Measurements from ENCODE around the gene KRT76. TPM values are rescaled to one million over a fixed set of nuclear protein-coding genes. Genes with fewer than 3 reads are reported as not detected.

KRT76 gene
- total RNA-seq, 4 donors from 2014 or later, result 0.15 TPM; not detected in 3

- Histone ChIP-seq H3K4me3 (no peak overlapping the region), H3K36me3 (no peaks in the 10 kb centered on the region), H3K27ac (no peak overlapping the region), H3K9me3 (no peaks in the 10 kb centered on the region), H3K27me3 (peaks cover 12% of the 10 kb centered on the region), H3K4me1 (no peaks in the 10 kb centered on the region)
- WGBS, 2 donors (ENCODE audit: low coverage in 1 of 2), result 60% methylated on average over 1 of the region's 10 CpGs; no CpG with 5 or more reads in 1 of the 2 donors
- no peak for TF ChIP-seq POLR2AphosphoS5 (IDR thresholded peaks at IDR 0.05)
- no peak for TF ChIP-seq CTCF (IDR thresholded peaks at IDR 0.05)
- TF ChIP-seq EP300 (IDR thresholded peaks at IDR 0.05), result no peak
- no peak for TF ChIP-seq POLR2A (IDR thresholded peaks at IDR 0.05)
- no peak for ATAC-seq
Measured at GRCh38 chr12:52813203-52813819, 36.2 kb upstream of the KRT76 start.

GRCh38 chr12:52812749-52813148 lies 35.6 kb upstream of the KRT76 start:
- Histone ChIP-seq H3K36me3 (no peaks in the 10 kb centered on the region), H3K27me3 (peaks cover 14% of the 10 kb centered on the region), H3K9me3 (no peaks in the 10 kb centered on the region), H3K4me1 (no peaks in the 10 kb centered on the region), H3K4me3 (no peak overlapping the region), H3K27ac (no peak overlapping the region)
- no peak for ATAC-seq
- WGBS, 2 donors (ENCODE audit: low coverage in 1 of 2), result 44% methylated on average over 3 of the region's 3 CpGs; no CpG with 5 or more reads in 1 of the 2 donors
- TF ChIP-seq EP300 (IDR thresholded peaks at IDR 0.05) (no peak), CTCF (IDR thresholded peaks at IDR 0.05) (no peak), POLR2AphosphoS5 (IDR thresholded peaks at IDR 0.05) (no peak), POLR2A (IDR thresholded peaks at IDR 0.05) (no peak)

- Histone ChIP-seq H3K4me1 (no peaks in the 10 kb centered on the region), H3K9me3 (no peaks in the 10 kb centered on the region), H3K4me3 (no peak overlapping the region), H3K36me3 (no peaks in the 10 kb centered on the region), H3K27ac (no peak overlapping the region), H3K27me3 (peaks cover 9% of the 10 kb centered on the region)
- no peak for TF ChIP-seq POLR2AphosphoS5 (IDR thresholded peaks at IDR 0.05)
- TF ChIP-seq EP300 (IDR thresholded peaks at IDR 0.05), result no peak
- no peak for TF ChIP-seq POLR2A (IDR thresholded peaks at IDR 0.05)
- TF ChIP-seq CTCF (IDR thresholded peaks at IDR 0.05), result no peak
- no peak for ATAC-seq
- WGBS, 2 donors (ENCODE audit: low coverage in 1 of 2), result 80% methylated on average over 2 of the region's 4 CpGs; no CpG with 5 or more reads in 1 of the 2 donors
Measured at GRCh38 chr12:52812073-52812400, 34.9 kb upstream of the KRT76 start.

- 80 to 90% methylated on average over 1 to 6 of the region's 9 CpGs for WGBS, 2 donors (ENCODE audit: low coverage in 1 of 2)
- no peaks in the 10 kb centered on the region for H3K36me3 ChIP-seq
- H3K27ac ChIP-seq, result no peak overlapping the region
Measured at GRCh38 chr12:52811191-52812072, 34.3 kb upstream of the KRT76 start.

More at GRCh38 chr12:52811191-52812072, 34.3 kb upstream of the KRT76 start:
- TF ChIP-seq POLR2AphosphoS5 (IDR thresholded peaks at IDR 0.05) (no peak), CTCF (IDR thresholded peaks at IDR 0.05) (no peak), EP300 (IDR thresholded peaks at IDR 0.05) (no peak), POLR2A (IDR thresholded peaks at IDR 0.05) (no peak)
- Histone ChIP-seq H3K27me3 (peaks cover 7% of the 10 kb centered on the region), H3K4me3 (no peak overlapping the region), H3K4me1 (no peaks in the 10 kb centered on the region), H3K9me3 (no peaks in the 10 kb centered on the region)
- ATAC-seq, result no peak

Data from gastroesophageal sphincter (tissue), 4 donors.